HG03565 (cell line): Measurements from ENCODE around the gene IFNA2.
"Not testable (repeated sequence)": the region's sequence is repeated elsewhere in the genome, so short reads cannot be mapped to it uniquely, and the experiment has no call there.

Experiments used
- ATAC-seq: cut with Tn5 transposase; IDR thresholded peaks from one replicate; pipeline ENCODE4 v1.9.1; 2021; ENCODE audit warnings: mild to moderate bottlenecking, moderate library complexity; ENCODE audit not compliant: unreplicated experiment

The IFNA2 gene

DNA sequence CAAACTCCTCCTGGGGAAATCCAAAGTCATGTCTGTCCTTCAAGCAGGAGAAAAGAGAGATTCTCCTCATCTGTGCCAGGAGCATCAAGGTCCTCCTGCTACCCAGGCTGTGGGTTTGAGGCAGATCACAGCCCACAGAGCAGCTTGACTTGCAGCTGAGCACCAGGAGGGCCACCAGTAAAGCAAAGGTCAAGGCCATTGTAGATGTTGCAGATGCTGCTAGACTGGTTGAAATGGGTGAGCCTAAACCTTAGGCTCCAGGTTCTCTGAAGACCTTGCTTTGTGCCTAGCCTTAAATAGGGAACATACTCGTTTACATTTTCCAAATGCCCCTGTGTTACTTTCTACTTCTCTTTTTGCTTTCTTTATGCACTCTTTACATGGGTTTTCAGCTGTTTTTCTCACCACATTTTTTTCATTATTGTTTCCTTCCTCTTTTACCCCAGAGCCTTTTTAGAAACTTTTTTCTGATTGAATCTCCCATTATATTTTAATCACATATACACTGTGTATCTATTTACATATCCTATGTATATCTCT, at the start of gene IFNA2:
TSS of gene IFNA2 (minus strand) at position 268 of the 540 bp plus-strand sequence. CDS start at position 199, 69 bp downstream.
- no peak for ATAC-seq

DNA sequence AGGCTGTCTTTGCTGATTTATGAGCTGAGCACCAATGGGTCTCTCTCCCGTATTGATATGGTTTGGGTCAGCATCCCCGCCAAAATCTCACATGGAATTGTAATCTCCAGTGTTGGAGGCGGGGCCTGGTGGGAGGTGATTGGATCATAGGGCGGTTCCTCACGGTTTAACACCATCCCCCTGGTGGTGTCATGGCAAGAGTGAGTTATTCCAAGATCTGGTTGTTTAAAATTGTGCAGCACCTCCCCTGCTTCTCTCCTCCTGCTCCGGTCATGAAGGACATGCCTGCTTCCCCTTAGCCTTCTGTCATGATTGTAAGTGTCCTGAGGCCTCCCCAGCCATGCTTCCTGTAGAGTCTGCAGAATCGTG, 49.8 kb upstream of the IFNA2 start:
- ATAC-seq: not testable (repeated sequence)

DNA sequence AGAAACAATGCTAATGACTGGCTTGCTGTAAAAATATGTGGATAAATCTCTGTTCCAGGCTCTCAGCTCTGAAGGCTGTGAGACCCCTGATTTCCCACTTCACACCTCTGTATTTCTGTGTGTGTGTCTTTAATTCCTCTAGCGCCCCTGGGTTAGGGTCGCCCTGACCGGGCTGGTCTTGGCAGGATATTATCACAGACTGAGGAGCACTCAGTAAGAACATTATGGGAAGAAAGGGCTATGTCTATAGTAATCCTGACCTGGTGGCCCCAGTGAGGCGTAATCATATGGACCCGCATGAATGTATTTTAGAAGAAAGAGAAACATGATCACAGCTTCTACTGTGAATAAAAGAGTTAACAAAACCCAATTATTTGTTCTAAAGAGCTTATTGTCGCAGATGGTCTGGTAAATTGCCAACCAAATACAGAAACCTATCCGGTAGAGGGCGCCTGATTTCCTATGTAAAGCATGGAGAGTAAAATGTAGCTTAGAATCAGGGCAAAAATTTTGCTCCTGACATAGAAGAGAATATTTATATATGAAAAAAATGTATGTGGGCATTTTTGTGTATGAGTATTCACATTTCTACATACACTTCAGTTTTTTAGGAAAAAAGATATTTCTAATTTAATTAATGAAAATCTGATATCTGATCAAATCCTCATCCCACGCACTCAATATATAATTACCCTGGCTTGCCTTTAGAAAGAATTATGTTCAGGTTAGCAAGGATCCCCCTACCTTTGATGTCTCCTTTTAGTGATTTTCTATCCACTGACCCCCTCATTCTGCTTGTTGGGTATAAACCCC, 49.2 kb upstream of the IFNA2 start:
- ATAC-seq: no peak

DNA sequence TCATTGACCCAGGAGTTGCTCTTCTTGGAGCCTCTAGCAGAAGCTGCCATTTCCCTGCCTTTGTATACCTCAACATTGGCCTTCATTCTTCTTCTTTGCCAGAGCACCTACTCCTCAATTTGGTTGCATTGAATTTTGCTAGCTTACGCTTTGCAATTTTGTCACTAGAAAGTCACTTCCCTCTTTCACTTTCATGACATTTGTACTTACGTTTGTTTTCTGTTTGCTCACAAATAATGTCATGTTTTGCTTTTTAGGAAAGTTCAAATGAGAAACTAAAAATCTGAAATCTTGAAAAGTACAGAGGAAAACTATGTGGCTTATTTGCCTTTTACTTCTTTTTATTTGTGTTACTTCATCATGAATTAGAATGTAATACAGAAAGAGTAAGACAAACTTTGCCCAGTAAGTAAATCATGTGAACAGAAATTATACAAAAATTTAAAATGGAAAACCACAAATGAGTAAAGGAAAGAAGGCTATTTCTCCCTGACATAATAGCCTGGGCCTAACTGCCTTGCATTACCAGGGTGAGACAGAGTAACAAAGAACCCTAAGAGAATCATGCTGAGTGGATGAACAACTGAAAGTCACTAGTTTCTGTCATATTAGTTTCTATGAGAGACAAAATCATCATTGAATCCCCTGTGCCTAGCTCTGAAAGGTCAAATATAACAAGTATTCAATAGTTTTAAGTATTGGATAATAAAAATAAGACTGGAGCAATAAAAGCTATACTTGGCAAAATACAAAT, 47.7 kb upstream of the IFNA2 start:
- no peak for ATAC-seq

DNA sequence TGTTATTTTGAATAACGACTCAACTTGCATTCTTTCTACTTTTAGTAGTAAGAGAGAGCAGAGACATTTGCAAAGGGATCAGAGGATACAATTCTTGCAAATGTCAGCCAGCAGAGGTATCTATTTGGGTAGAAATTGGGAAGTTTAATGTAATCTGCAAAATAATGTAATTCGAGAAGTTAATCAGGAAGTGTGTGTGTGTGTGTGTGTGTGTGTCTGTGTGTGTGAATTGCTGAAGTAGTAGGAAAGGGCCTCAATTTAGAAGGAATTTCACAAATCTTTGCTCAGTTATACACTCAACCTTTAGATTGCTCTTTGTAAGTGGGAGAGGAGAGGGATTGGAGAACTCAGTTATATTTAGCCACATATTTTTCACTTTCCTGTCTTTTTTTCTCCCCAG, 44.0 kb upstream of the IFNA2 start:
- ATAC-seq: no peak

DNA sequence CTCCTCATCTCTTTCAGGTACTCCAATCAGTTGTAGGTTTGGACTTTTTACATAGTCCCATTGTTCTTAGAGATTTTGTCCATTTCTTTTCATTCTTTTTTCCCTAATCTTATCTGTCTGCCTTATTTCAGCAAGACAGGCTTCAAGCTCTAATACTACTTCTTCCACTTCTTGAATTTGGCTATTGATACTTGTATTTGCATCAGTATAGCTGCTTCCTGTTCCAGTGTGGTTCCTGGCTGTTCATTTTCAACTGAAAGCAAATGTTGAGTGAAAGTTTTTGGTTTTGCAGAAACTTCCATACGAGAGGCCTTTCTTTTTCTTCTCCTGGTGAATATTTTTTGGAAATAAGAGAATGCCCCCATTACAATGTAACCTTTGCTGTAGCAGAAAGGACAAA, 43.0 kb upstream of the IFNA2 start:
- no peak for ATAC-seq

DNA sequence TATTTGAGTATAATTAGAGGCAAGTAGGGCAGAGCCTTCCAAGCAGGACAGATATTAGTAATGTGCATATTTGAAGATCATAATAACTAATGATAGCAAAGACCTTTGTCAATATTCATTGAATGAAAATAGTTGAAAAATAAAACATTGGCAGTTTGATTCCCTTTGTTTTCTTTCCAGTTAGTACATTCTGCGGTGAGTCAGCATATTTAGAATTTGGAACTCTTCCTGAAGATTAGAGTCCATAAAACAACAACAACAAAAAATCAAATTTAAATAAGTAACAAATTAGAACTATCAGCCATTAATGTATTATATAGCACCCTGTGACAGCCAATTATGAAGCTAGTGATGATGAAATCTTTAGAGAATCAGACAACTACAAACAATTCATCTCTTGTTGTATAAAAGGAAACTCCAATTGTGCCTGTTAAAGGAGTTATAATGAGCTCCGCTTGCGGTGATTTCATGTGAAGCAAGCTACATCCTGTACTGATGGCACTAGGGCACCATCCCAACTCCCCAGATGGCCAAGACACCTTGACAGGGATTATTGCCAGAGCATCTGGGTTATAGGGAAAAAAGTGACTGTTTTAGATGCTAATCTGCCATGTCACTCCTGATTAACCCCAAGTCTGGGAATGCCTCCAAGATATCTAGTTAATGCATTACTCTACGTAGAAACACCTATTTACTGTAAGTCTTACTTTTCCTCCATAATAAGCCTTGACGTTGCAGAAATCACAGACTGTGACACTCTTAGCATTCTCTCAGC, 30.5 kb upstream of the IFNA2 start:
- no peak for ATAC-seq

DNA sequence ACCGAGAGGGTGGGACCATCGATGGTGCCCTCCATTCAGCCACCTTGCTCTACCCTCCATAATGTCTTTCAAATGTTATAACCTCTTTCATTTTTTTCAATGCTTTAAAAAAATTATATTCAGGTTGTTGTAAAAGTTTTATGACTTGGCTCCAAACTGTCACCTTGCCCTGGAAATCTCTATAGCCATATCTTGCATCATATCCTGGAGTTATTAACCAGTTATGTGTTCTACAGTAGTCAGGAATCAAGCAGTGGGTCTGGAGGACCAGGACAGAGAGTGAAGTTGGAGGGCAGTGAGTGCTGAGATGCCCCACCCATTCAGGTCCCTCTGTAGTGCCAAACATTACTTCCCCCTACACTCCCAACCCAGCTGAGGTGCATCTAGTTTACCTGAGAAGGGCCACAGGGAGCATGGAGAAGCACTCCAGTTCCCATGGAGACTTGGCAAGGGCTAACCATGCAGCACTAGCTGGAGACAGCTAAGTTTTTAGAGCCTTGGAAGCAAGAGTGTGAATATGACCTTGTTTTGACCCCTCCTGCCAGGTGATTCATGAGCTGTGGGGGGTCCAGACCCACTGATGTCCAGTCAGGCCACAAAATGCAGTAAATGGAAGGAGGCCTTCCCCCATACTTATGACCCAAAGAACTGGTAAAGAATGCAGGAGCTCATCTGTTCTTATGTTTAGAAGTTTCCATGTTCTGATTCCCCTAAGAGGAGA, 29.2 kb upstream of the IFNA2 start:
- ATAC-seq: no peak

DNA sequence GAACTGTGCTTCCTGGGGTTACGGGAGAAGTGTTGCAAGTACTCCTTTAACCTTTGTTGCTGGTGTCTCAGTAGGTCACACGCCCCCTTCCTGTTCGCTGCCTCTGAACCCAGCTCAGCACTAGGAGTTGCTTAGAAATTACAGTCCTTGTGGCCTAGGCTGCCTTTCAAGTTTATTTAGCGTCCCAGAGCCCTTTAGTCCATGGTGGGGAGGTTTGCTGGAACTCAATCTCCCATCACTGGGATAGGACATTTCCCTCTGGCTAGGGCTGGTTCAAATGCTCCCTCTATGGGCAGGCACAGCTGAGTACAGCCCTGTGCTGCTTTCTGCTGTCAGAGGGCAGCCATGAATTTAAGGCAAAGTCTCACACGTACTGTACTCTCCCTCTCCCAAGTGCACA, 28.4 kb upstream of the IFNA2 start:
- no peak for ATAC-seq

DNA sequence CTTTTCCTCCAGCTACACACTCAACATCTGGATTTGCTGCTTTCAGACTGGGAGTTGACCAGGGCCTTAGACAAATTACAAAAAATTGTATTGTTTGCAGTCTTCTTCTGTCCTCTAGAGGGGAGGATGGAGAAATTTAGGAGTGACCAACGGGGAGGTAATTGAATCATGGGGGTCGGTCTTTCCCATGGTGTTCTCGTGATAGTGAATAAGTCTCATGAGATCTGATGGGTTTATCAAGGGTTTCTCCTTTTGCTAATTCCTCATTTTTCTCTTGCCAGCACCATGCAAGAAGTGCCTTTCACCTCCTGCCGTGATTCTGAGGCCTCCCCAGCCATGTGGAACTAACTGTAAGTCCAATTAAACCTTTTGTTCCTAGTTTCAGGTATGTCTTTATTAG, 28.0 kb upstream of the IFNA2 start:
- ATAC-seq: no peak

DNA sequence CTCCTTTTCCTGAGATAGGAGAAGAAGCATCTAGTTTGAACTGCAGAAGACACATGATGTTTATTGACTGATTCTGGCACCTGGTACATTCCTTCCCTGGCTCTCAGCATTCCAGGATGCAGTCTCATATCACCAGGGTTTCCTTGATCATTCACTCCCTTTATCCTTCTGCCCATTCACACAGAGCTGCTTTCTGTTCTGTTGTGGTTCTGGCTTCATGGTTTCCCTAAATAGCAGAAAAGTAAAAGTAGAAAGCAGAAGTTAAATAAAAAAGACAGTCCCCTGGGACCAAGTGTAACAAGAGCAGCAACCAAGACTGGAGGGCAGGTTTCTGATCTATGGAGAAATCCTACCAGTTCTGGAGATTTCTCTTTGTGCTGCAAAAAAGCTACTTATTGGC, 26.9 kb upstream of the IFNA2 start:
- ATAC-seq: peak; percentile 87

DNA sequence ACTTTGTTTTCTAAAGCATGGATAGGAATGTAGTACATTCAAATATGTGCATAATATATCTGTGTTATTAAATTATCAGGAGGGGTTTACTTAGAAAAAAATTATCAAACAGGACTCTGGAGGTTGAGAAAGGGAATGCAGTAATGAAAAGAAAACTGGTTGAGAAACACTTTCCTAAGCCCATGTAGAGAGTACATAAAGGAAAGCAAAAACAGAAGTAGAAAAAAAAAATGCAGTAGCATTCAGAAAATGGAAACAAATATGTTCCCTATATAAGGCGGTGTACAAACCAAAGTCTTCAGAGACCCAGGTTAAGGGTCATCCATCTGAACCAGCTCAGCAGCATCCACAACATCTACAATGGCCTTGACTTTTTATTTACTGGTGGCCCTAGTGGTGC, 23.6 kb upstream of the IFNA2 start, which contains the start of gene IFNA8:
TSS of gene IFNA8 (plus strand) at position 301 of the 400 bp plus-strand sequence. CDS start at position 361, 60 bp downstream.
- ATAC-seq: no peak

DNA sequence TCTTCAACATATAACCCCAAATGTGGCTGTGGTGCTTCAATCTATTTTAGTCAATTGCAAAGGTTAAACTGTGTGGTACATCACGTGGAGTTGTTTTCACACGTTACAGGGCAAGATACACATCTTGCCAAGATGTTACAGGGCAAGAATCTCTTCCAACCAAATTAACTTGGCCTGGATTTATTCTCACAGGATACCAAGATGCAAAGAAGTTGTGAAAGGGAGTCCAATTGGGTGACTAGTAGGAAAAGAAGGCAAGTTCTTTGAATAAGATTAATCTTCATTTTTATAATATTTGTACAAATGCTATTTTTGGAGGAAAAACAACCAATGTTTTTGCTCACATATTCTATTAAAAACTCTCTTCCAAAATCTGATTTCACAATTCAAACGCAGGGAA, 18.9 kb upstream of the IFNA2 start:
- ATAC-seq: no peak

DNA sequence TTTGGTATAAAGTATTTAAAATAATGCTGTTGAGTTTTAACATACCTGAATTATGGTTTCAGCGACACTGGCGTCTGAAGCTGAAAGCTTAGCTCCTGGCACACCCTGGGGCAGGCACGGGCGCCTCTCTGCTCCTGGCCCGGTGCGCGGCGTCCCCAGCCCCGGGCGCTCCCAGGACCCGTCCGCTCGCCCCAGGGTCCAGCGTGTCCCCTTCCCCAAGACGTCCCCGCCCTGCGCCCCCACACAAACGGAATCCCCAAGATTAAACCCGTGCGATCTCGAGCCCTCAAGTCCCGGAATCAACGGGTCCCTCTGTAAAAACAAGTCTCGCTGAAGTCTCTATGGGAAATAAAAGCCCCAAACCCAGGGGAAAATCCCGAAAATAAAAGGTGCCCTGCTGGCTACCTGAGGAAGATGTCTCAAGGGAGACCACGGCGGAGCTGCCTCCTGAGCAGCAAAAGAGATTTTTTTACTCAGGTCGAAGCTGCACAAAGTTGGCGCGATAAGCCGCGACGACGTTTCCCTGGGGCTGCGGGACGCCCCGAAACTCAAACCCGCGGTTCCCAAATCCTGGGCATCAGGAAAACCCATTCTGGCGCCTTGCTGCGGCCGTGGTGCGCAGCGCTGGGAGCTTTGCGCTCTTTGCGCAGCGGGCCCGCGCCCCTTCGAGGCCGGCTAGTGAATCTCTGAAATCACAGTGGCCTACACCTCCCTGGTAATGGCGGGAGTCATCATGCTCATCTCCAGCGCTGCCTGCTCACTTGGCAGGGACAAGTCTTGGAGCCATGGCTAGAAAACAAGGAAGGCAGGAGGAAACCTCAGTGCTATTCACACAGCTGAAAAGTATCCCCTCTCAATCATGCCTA, 17.4 kb upstream of the IFNA2 start:
- ATAC-seq: no peak

DNA sequence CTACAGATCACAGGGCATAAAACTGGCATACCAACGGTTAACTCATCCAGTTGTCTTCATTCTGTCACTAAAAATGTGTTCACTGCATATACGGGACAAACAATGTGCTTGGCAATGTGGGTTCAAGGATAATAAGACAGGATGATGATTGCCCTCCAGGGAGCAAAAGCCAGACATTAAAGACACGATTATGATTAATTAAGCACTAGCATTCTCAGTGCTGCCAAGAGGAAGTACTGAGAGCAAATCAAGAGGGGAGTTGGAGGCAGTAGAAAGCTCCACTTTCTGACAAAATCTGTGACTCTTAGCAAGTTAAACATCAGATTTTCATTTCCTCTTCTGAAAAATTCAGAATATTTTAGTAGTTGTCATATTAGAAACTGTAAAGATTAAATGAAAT, 14.8 kb upstream of the IFNA2 start:
- ATAC-seq: no peak

DNA sequence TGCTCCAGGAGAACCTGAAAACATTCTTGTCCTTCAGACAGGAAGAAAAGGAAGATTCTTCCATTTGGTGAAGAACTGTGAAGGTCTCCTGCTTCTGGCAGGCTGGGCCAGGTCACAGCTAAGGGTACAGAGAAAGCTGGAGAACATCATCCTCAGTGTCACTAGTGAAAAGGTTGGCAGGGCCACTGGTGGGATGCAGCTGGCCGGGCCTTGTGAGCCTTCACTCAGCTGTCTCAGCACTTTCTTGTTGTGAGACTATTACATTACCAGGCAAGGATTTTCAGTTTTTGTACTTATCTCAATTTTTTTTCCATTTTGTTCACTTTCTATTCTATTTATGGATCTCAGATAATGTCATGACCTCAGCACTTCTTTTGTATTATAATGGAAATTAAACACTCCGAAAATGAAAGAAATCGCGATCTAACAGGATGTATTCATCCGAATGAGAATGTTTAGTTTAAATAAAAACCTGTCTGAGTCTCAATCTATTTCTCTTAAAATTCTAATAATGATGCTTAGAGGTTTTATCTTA, 13.8 kb upstream of the IFNA2 start:
- no peak for ATAC-seq

DNA sequence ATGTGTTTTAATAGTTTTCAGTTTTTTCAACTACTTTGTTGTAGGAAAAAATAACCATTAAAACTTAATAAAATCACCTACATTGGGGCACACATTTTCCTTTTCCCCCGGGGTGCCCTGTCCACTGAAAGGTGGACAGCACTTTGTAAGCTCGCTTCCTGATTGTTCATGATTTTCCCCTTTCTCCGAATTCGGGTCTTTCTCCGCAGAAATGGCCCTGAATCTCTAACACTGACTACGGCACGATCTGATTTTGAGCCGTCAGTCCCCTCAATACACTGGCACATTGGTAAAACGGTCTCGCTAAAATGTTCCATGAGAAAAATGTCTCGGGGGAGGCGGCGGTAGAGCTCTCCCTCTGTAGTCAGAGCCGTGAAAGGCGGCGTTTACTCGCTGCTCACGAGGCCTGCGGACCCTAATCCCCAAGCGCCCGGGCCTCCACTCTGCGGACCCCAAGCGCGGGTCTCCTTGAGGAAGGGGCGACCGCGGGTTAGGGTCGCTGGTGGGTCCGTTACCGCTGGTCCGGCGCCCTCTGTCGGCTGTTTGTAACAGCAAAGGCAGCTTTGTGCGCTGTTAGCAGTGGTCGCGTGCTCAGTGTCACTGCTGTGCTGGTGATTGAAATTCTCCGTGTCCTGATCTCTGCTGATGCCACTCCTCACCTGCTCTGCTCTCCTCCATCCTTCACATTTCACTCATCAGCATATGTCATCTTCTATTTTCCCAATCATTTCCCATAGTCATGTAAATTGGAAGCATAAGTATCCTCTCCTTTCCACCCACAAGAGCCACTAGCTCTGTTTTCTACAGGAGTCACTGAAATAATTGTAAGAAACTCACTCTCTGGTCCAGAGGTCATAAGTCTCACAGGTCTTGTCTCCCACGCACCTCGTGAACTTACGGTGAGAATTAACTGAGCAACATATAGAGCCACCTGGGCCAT, 10.8 kb upstream of the IFNA2 start:
- peak; percentile 60 for ATAC-seq

DNA sequence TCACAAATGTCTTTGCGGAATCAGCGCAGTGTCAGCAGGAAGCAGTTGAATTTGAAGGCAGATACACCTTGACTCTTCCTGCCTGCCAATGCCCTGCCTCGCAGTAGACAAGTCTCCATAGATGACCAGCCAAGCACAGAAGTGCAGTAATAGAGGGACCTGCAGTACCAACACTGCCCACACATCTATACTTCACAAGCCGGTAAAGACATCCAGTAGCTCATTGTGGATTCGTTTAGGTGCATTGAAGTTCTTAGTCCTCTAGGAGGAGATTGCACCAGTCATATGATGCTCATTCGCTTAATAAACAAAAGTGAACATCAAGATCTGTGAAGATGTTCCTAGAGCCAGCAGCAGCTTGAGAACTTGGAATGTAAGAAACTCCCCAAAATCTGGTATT, 7.1 kb upstream of the IFNA2 start:
- peak; percentile 81 for ATAC-seq
